ENCODE results near the gene CREBBP. TPM values are rescaled to one million over a fixed set of nuclear protein-coding genes. Genes with fewer than 3 reads are reported as not detected.

The CREBBP gene
- total and polyA plus RNA-seq, 10 donors = 5.8 to 153 (median 99.9) TPM

DNA sequence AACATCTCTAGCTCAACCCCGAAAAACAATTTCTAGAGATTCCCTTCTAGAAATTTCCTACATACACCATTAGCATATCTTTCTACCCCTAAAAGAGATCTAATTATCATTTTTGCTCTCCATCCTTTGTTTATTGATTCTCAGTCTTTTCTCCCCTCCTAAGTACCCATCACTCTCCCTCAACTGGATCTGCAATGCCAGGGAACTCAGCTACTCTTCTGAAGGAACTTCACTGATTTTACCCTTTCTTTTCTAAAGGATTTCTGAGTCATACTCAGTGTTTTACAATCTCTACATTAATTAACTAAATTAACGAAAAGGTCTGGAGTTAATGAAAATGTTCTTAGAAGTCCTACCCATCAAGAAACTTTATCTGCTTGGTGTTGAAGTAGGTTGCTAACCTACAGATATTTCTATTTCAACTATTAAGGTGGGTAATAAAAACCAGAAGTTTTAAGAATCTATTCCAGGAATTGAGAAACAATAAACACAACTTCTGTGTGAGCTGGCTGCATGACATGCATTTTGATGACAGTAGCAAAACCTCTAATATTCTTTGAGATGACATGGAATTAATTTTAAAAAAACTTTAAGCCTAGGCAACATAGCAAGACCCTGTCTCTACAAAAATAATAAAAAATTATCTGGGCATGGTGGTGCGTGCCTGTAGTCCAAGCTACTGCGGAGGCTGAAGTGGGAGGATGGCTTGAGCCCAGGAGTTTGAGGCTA lies 13.6 kb downstream of the CREBBP start:
- Histone ChIP-seq H3K4me1 (peaks cover 73 to 100% (median 98%) of the 10 kb centered on the region in 6 donors), H3K27ac (no peak overlapping the region), H3K27me3 (replicated peaks in 1 of 7) (no peaks in the 10 kb centered on the region), H3K4me3 (no peak overlapping the region), H3K9me3 (no peaks in the 10 kb centered on the region), H3K36me3 (no peaks in the 10 kb centered on the region)
- WGBS, 5 donors = 87 to 98% (median 96%) methylated on average over 4 of the region's 4 CpGs
- intact Hi-C loops (cut with DNase I; ENCODE audit: low total_unique reads) = no loop called here
- no peak for DNase-seq
- no peak for TF ChIP-seq POLR2AphosphoS5 (IDR thresholded peaks at IDR 0.05)
- TF ChIP-seq POLR2A (IDR thresholded peaks at IDR 0.05) = no peak

DNA sequence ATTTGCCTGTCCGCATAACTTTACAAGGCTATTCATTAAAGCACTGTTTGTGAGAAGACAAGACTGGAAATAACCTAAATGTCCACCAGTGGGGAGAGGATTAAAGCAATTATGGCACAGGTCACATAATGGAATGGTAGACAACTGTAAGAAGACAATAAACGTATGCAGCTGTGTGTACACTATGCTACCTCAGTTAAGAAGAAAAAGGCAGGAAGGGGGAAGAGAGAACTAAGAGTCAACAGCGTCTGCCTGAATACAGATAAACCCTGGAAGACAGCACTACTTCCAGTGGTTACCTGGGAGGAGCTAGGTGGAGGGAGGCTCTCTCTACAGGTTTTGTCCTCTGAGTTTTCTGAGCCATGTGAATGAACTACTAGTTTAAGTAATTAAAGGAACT lies 15.3 kb downstream of the CREBBP start:
- no peaks in the 10 kb centered on the region for H3K9me3 ChIP-seq
- TF ChIP-seq POLR2A (IDR thresholded peaks at IDR 0.05) (no peak), POLR2AphosphoS5 (IDR thresholded peaks at IDR 0.05) (no peak)
- TF ChIP-seq, protein P1, sequence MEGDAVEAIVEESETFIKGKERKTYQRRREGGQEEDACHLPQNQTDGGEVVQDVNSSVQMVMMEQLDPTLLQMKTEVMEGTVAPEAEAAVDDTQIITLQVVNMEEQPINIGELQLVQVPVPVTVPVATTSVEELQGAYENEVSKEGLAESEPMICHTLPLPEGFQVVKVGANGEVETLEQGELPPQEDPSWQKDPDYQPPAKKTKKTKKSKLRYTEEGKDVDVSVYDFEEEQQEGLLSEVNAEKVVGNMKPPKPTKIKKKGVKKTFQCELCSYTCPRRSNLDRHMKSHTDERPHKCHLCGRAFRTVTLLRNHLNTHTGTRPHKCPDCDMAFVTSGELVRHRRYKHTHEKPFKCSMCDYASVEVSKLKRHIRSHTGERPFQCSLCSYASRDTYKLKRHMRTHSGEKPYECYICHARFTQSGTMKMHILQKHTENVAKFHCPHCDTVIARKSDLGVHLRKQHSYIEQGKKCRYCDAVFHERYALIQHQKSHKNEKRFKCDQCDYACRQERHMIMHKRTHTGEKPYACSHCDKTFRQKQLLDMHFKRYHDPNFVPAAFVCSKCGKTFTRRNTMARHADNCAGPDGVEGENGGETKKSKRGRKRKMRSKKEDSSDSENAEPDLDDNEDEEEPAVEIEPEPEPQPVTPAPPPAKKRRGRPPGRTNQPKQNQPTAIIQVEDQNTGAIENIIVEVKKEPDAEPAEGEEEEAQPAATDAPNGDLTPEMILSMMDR (IDR thresholded peaks at IDR 0.05 in 8 of 11, conservative IDR thresholded peaks at IDR 0.05 in 3 of 11) = no peak
- H3K36me3 ChIP-seq = no peaks in the 10 kb centered on the region
- 69 to 73% (median 70%) methylated on average over 3 of the region's 3 CpGs for WGBS, 5 donors
- no peaks in the 10 kb centered on the region for H3K27me3 ChIP-seq (replicated peaks in 1 of 7)
- H3K27ac ChIP-seq = no peak overlapping the region
- H3K4me1 ChIP-seq = peaks cover 75 to 100% (median 98%) of the 10 kb centered on the region in 6 donors
- DNase-seq = no peak
- H3K4me3 ChIP-seq = no peak overlapping the region
- intact Hi-C loops (cut with DNase I; ENCODE audit: low total_unique reads) = no loop called here

DNA sequence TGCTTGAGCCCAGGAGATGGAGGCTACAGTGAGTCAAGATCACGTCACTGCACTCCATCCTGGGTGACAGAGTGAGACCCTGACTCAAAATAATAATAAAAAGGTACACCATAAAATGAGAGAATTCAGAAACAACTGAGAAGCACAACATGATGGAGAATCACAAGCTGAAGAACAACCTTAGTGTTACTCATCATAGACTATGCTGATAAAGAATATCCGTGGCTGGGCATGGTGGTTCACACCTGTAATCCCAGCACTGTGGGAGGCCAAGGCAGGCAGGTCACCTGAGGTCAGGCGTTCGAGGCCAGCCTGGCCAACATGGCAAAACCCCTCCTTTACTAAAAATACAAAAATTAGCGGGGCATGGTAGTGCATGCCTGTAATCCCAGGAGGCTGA lies 16.0 kb downstream of the CREBBP start:
- H3K9me3 ChIP-seq = no peaks in the 10 kb centered on the region
- no peak for DNase-seq
- TF ChIP-seq POLR2AphosphoS5 (IDR thresholded peaks at IDR 0.05) (peak in 1 of 3 donors; percentile 10), POLR2A (IDR thresholded peaks at IDR 0.05) (no peak)
- H3K4me1 ChIP-seq = peaks cover 79 to 100% (median 99%) of the 10 kb centered on the region in 6 donors
- no peaks in the 10 kb centered on the region for H3K27me3 ChIP-seq (replicated peaks in 1 of 7)
- H3K36me3 ChIP-seq = no peaks in the 10 kb centered on the region
- 80 to 92% (median 85%) methylated on average over 5 of the region's 5 CpGs for WGBS, 5 donors
- intact Hi-C loops (cut with DNase I; ENCODE audit: low total_unique reads) = no loop called here
- H3K27ac ChIP-seq = no peak overlapping the region
- H3K4me3 ChIP-seq = no peak overlapping the region

DNA sequence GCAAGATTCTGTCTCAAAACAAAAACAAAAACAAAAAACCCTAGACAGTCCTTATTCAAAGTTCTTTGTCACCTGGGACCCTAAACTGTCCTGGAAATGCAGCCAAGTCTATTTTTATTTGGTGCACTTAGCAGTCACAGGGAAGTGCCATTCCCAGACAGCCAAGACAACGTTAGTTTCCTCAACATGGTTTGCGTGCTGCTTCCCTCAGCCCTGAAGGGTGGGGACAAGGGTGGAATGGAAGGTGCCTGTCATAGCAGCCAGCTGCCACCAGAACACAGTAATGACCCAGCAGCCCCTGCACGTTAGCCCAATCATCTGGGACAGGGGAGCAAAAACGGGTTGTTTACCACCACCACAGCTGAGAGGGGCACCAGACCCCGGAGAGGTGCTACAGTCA lies 16.9 kb downstream of the CREBBP start:
- 33 to 59% (median 50%) methylated on average over 4 to 5 of the region's 5 CpGs for WGBS, 5 donors
- H3K4me1 ChIP-seq = peaks cover 83 to 100% (median 99%) of the 10 kb centered on the region in 6 donors

More for the DNA sequence above, 16.9 kb downstream of the CREBBP start:
- Histone ChIP-seq H3K36me3 (no peaks in the 10 kb centered on the region), H3K4me3 (no peak overlapping the region), H3K27me3 (replicated peaks in 1 of 7) (no peaks in the 10 kb centered on the region), H3K9me3 (no peaks in the 10 kb centered on the region), H3K27ac (peak overlapping the region in 2 of 8 donors; percentile 16 to 90)
- intact Hi-C loops (cut with DNase I; ENCODE audit: low total_unique reads) = no loop called here
- no peak for TF ChIP-seq POLR2A (IDR thresholded peaks at IDR 0.05)
- TF ChIP-seq, protein P1 (IDR thresholded peaks at IDR 0.05 in 8 of 11, conservative IDR thresholded peaks at IDR 0.05 in 3 of 11) = peak in 1 of 11 experiments; percentile 17
- no peak for DNase-seq
